Body of pancreas (tissue), 4 donors: Measurements from ENCODE around the gene SUSD4. TPM values are rescaled to one million over a fixed set of nuclear protein-coding genes. Genes with fewer than 3 reads are reported as not detected.
"Not testable (repeated sequence)": the region's sequence is repeated elsewhere in the genome, so short reads cannot be mapped to it uniquely, and the experiment has no call there.

Experiments used
- ATAC-seq: fragments of 150-250 bp; one replicate; pipeline ENCODE4 v1.9.1; 2016
- DNase-seq, 4 donors: peaks; one replicate each; pipeline ENCODE4 v3.0.0-alpha.2; 2019
- H3K27ac ChIP-seq, 4 donors: fragments of 200-600 bp; sonication (generic); 1 replicate in 3 of 4; 2 replicates in 1 of 4; pipeline versions ENCODE4 v1.5.1 to v1.6.1; 2016 to 2019; ENCODE audit warnings: mild to moderate bottlenecking in 1 of 4, mixed read lengths in 1 of 4, moderate library complexity in 1 of 4
- H3K27me3 ChIP-seq, 2 donors: fragments of 200-600 bp; sonication (generic); one replicate each; pipeline ENCODE4 v1.6.0; 2016; ENCODE audit warnings: mild to moderate bottlenecking in 1 of 2
- H3K36me3 ChIP-seq, 2 donors: fragments of 200-600 bp; sonication (generic); replicated peaks in 1 of 2; 2 replicates each; pipeline ENCODE4 v1.5.1; 2016; ENCODE audit warnings: low read depth in 2 of 2; ENCODE audit not compliant: insufficient read depth in 1 of 2
- H3K4me1 ChIP-seq: fragments of 200-600 bp; sonication (generic); one replicate; pipeline ENCODE4 v1.6.0; 2016
- H3K4me3 ChIP-seq, 2 donors: fragments of 200-600 bp; sonication (generic); 1 replicate in 1 of 2; 2 replicates in 1 of 2; pipeline ENCODE4 v1.5.1; 2016 to 2019
- H3K9me3 ChIP-seq, 3 donors: fragments of 200-600 bp; sonication (generic); 1 replicate in 2 of 3; 2 replicates in 1 of 3; pipeline ENCODE4 v1.5.1; 2016
- POLR2A ChIP-seq, 3 donors: fragments of 450-650 bp; IDR thresholded peaks; one replicate each; pipeline ENCODE4 v1.6.1; 2016; ENCODE audit warnings: antibody characterized with exemption in 3 of 3, mild to moderate bottlenecking in 2 of 3
- WGBS, 2 donors: methylation state at CpG; one replicate each; pipeline ENCODE4 v1.1.5; 2017; 5-methylcytosine and 5-hydroxymethylcytosine counted together
- intact Hi-C: fragments of 100-400 bp; cut with DNase I; formaldehyde crosslinking; loops from one replicate; pipeline ENCODE4 v1.15.1; 2023
- total RNA-seq, 2 donors: library from RNA; depleted of rRNA; stranded (reverse); fragments of >200 nt; gene quantifications; one replicate each; pipeline ENCODE4 v1.1.0, GENCODE V29; 2016
- TF ChIP-seq, protein P1 (sequence below), 7 experiments: fragments of 450-650 bp in 4 of 7; fragments of 200-600 bp in 3 of 7; sonication (generic) in 3 of 7; IDR thresholded peaks; one replicate each; pipeline ENCODE4 v1.5.1; 2016 to 2019; ENCODE audit warnings: antibody characterized with exemption in 7 of 7

The SUSD4 gene
- total RNA-seq, 2 donors from 2014 or later, result 3.6 to 18.1 TPM

DNA sequence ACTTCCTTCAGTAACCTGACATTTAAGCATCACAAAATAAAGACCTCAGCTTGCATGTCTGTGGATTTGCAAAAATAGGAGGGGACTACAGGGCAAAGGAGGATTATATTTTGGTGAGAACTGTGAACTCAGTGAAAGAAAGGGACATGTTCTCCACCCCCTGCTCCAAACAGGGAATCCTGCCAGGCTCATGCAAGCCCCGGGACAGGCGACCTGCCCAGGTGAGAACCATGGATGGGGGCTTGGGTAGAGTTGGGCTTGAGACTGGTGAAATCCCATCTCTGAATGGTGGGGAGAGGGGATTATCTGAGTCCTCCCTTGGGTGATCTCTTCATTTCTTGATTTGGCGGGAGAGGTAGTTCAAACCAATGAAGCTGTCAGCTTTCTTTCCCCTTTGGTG lies 110.1 kb downstream of the SUSD4 start:
- H3K9me3 ChIP-seq, result no peaks in the 10 kb centered on the region
- H3K4me3 ChIP-seq, result no peak overlapping the region
- peaks cover 13% of the 10 kb centered on the region for H3K4me1 ChIP-seq
- TF ChIP-seq, protein P1, sequence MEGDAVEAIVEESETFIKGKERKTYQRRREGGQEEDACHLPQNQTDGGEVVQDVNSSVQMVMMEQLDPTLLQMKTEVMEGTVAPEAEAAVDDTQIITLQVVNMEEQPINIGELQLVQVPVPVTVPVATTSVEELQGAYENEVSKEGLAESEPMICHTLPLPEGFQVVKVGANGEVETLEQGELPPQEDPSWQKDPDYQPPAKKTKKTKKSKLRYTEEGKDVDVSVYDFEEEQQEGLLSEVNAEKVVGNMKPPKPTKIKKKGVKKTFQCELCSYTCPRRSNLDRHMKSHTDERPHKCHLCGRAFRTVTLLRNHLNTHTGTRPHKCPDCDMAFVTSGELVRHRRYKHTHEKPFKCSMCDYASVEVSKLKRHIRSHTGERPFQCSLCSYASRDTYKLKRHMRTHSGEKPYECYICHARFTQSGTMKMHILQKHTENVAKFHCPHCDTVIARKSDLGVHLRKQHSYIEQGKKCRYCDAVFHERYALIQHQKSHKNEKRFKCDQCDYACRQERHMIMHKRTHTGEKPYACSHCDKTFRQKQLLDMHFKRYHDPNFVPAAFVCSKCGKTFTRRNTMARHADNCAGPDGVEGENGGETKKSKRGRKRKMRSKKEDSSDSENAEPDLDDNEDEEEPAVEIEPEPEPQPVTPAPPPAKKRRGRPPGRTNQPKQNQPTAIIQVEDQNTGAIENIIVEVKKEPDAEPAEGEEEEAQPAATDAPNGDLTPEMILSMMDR (IDR thresholded peaks at IDR 0.05), result no peak
- TF ChIP-seq POLR2A (IDR thresholded peaks at IDR 0.05), result no peak
- DNase-seq, result no peak
- H3K27me3 ChIP-seq, result no peaks in the 10 kb centered on the region
- 88 to 91% methylated on average over 3 of the region's 3 CpGs for WGBS, 2 donors
- H3K36me3 ChIP-seq, result no peaks in the 10 kb centered on the region
- no peak for ATAC-seq
- no peak overlapping the region for H3K27ac ChIP-seq
- intact Hi-C loops, result no loop called here

DNA sequence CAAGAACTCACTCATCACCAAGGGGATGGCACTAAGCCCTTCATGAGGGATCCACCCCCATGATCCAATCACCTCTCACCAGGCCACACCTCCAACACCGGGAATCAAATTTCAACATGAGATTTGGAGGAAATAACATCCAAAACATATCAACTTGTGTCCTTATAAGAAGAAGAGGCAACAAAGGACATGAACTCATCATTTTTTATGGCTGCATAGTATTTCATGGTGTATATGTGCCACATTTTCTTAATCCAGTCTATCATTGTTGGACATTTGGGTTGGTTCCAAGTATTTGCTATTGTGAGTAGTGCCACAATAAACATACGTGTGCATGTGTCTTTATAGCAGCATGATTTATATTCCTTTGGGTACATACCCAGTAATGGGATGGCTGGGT lies 112.6 kb downstream of the SUSD4 start:
- H3K36me3 ChIP-seq, H3K27ac ChIP-seq, H3K4me3 ChIP-seq, H3K9me3 ChIP-seq, DNase-seq, ATAC-seq, H3K27me3 ChIP-seq, intact Hi-C loops: not testable (repeated sequence)
- peaks cover 23% of the 10 kb centered on the region for H3K4me1 ChIP-seq
- 90 to 92% methylated on average over 2 of the region's 2 CpGs for WGBS, 2 donors

DNA sequence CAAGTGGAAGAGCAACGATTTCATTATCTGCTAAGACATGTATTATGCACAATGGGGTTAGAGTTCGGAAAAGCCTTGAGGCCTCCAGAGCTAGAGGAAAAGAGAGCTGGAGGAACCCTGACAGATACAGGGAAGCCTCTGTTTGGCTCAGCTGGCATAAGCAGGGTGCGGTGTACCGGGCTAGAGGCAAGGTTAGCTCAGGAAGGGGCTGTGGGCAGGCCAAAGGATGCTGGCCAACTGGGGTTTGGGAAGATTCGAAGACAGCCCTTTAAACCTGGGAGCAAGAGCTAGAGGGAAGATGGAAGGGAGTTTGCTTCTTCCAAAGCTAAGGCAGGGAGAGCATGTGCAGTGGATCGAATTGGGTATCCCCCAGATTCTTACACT lies 113.4 kb downstream of the SUSD4 start:
- Histone ChIP-seq H3K9me3 (no peaks in the 10 kb centered on the region), H3K4me1 (peaks cover 23% of the 10 kb centered on the region), H3K4me3 (no peak overlapping the region), H3K27ac (peak overlapping the region in 2 of 4 donors; percentile 41 to 65), H3K36me3 (no peaks in the 10 kb centered on the region), H3K27me3 (no peaks in the 10 kb centered on the region)
- DNase-seq, result no peak
- peak; percentile 5 for ATAC-seq
- intact Hi-C loops, result no loop called here
- WGBS, 2 donors, result 79 to 86% methylated on average over 6 of the region's 6 CpGs
- TF ChIP-seq, protein P1 (IDR thresholded peaks at IDR 0.05), result no peak
- TF ChIP-seq POLR2A (IDR thresholded peaks at IDR 0.05), result no peak

DNA sequence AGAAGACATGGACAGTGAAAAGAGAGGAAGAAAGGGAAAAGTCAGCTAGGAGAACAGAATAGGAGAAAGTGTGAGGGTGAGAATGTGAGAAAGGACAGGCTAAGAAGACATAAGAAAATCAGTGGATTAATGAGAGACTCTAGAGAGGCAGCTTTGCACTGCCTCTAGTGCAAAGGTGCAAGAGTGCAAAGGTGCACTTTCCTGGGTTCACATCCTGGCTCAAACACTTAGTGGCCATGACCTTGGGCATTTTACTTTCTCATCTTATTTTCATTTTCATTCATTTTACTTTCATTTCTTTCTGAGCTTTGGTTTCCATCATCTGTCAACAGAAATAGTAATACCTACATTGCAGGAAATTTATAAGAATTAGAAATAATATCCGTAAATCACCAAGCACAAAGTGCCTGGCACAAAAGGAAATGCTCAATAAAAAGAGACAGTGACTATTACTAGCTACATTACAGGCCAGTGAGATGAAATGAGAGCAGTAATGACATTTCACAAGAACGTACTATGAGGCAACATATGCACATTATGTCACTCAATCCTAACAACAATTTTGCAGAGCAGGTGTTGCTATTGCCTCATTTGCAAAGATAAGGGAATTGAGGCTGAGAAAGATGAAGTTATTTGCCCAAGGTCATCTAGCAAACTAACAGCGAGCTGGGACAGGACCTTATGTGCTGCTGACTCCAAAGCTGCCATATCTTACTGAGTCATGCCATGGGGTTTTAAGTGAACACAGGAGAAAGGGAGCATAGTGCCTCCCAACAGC lies 113.9 kb downstream of the SUSD4 start:
- peak overlapping the region in 2 of 4 donors; percentile 41 to 65 for H3K27ac ChIP-seq
- DNase-seq, result peak; percentile 39 to 72 (median 60)
- intact Hi-C loops, result no loop called here

DNA sequence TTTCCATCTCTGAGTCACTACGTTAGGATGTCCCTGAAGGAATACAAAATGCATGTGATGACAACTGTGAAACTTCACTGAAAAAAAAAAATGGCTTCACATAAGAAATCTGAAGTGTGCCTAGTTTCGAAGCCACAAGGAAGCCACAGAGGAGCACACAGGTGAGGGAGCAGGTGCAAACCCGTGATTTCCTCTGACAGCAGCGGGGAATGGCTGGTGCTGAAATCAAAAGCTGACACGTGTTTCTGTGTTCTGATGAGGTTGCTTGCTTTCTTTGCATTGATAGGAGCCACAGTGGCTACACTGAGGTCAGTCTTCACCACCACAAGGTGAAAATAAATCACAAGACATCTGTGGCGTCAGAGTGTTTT lies 115.2 kb downstream of the SUSD4 start:
- 68 to 85% methylated on average over 6 of the region's 6 CpGs for WGBS, 2 donors
- Histone ChIP-seq H3K27ac (peak overlapping the region in 1 of 4 donors; percentile 3), H3K27me3 (no peaks in the 10 kb centered on the region), H3K4me3 (no peak overlapping the region), H3K9me3 (no peaks in the 10 kb centered on the region), H3K4me1 (peaks cover 23% of the 10 kb centered on the region), H3K36me3 (no peaks in the 10 kb centered on the region)
- ATAC-seq (no peak), DNase-seq (no peak)
- no peak for TF ChIP-seq POLR2A (IDR thresholded peaks at IDR 0.05)
- TF ChIP-seq, protein P1 (IDR thresholded peaks at IDR 0.05), result no peak
- intact Hi-C loops, result no loop called here

More for the DNA sequence above, 113.9 kb downstream of the SUSD4 start:
- TF ChIP-seq, protein P1 (IDR thresholded peaks at IDR 0.05), result no peak
- TF ChIP-seq POLR2A (IDR thresholded peaks at IDR 0.05), result no peak
- no peaks in the 10 kb centered on the region for H3K9me3 ChIP-seq
- no peaks in the 10 kb centered on the region for H3K27me3 ChIP-seq
- peak; percentile 89 for ATAC-seq
- WGBS, 2 donors, result 37 to 43% methylated on average over 3 of the region's 3 CpGs
- H3K4me3 ChIP-seq, result no peak overlapping the region
- no peaks in the 10 kb centered on the region for H3K36me3 ChIP-seq
- peaks cover 23% of the 10 kb centered on the region for H3K4me1 ChIP-seq
